IMR-90 (cell line): ENCODE results near the gene CARMIL1. TPM values are rescaled to one million over a fixed set of nuclear protein-coding genes. Genes with fewer than 3 reads are reported as not detected.

Experiments used
- ATAC-seq: fragments of 200-7000 bp; cut with Tn5 transposase; 2 replicates; pipeline ENCODE4 v1.9.1; 2020; ENCODE audit warnings: low read depth, mild to moderate bottlenecking, moderate library complexity
- BruUV-seq: library from RNA; stranded (reverse); fragments of 400-500 nt; replicated peaks from 2 replicates; lab custom pipeline; 2021; lab: Mats Ljungman, UMichigan
- CTCF ChIA-PET: fragments of 300-600 bp; formaldehyde crosslinking; extraction: SDS; loops from one replicate; lab custom pipeline; 2021; ENCODE audit warnings: antibody characterized with exemption; lab: Yijun Ruan, JAX
- POLR2A ChIA-PET: fragments of 300-600 bp; sonication (Branson Sonifier 250); formaldehyde crosslinking; loops from one replicate; lab custom pipeline; 2022; ENCODE audit warnings: antibody characterized with exemption; ENCODE audit not compliant: unreplicated experiment; lab: Charles Lee
- DNase-seq: peaks from one replicate; pipeline ENCODE4 v3.0.0; 2013
- H2AFZ ChIP-seq: replicated peaks from 2 replicates; pipeline ENCODE3; 2013; ENCODE audit warnings: low read length, mild to moderate bottlenecking; ENCODE audit not compliant: poor library complexity
- H2AK5ac ChIP-seq: 2 replicates; pipeline ENCODE4 v1.6.1; 2013; ENCODE audit warnings: low read depth, low read length, inconsistent platforms
- H2AK9ac ChIP-seq: replicated peaks from 2 replicates; pipeline ENCODE3; 2013; ENCODE audit warnings: mild to moderate bottlenecking, low read depth, low read length, moderate library complexity; ENCODE audit not compliant: poor library complexity
- H2BK120ac ChIP-seq: 2 replicates; pipeline ENCODE4 v1.6.1; 2013; ENCODE audit warnings: low read depth, low read length, inconsistent platforms
- H2BK15ac ChIP-seq: 3 replicates; pipeline ENCODE4 v1.6.1; 2013; ENCODE audit warnings: low read depth, low read length, inconsistent platforms
- H2BK20ac ChIP-seq: 2 replicates; pipeline ENCODE4 v1.6.1; 2013; ENCODE audit warnings: low read depth, mild to moderate bottlenecking, inconsistent platforms, low read length, moderate library complexity
- H2BK5ac ChIP-seq: 2 replicates; pipeline ENCODE4 v1.6.1; 2013; ENCODE audit warnings: mild to moderate bottlenecking, low read depth, low read length, inconsistent platforms; ENCODE audit not compliant: poor library complexity, severe bottlenecking
- H3K14ac ChIP-seq: replicated peaks from 2 replicates; pipeline ENCODE4 v1.6.1; 2013; ENCODE audit warnings: low read depth, low read length, inconsistent platforms
- H3K18ac ChIP-seq: 2 replicates; pipeline ENCODE4 v1.6.1; 2013; ENCODE audit warnings: low read depth, low read length, control low read depth
- H3K23ac ChIP-seq: 2 replicates; pipeline ENCODE4 v1.6.1; 2013; ENCODE audit warnings: low read depth, low read length, inconsistent platforms
- H3K27ac ChIP-seq: 2 replicates; pipeline ENCODE4 v1.5.1; 2013; ENCODE audit warnings: mild to moderate bottlenecking, control low read depth, low read length; ENCODE audit not compliant: insufficient read depth
- H3K27me3 ChIP-seq: 2 replicates; pipeline ENCODE4 v1.6.1; 2013; ENCODE audit warnings: low read length; ENCODE audit not compliant: control insufficient read depth, insufficient read depth
- H3K36me3 ChIP-seq: 2 replicates; pipeline ENCODE4 v1.6.1; 2013; ENCODE audit warnings: low read length, mixed read lengths; ENCODE audit not compliant: control insufficient read depth, insufficient read depth
- H3K4ac ChIP-seq: 2 replicates; pipeline ENCODE4 v1.6.1; 2013; ENCODE audit warnings: low read depth, low read length, inconsistent platforms
- H3K4me1 ChIP-seq: 2 replicates; pipeline ENCODE4 v1.6.1; 2013; ENCODE audit warnings: low read length, mixed read lengths; ENCODE audit not compliant: control insufficient read depth, insufficient read depth
- H3K4me2 ChIP-seq: 2 replicates; pipeline ENCODE4 v1.6.1; 2013; ENCODE audit warnings: low read depth, mild to moderate bottlenecking, control low read depth, low read length, moderate library complexity
- H3K4me3 ChIP-seq: 2 replicates; pipeline ENCODE4 v1.5.1; 2013; ENCODE audit warnings: low read depth, mild to moderate bottlenecking, control low read depth, low read length, moderate library complexity; ENCODE audit not compliant: insufficient read depth
- H3K56ac ChIP-seq: 2 replicates; pipeline ENCODE4 v1.6.1; 2013; ENCODE audit warnings: low read length, inconsistent platforms; ENCODE audit not compliant: insufficient read depth; ENCODE audit errors: extremely low read depth
- H3K79me1 ChIP-seq, 2 experiments: 2 replicates each; pipeline ENCODE4 v1.6.1; 2013; ENCODE audit warnings: low read length in 2 of 2, inconsistent platforms in 1 of 2, low read depth in 1 of 2
- H3K9ac ChIP-seq: 2 replicates; pipeline ENCODE4 v1.6.1; 2013; ENCODE audit warnings: low read depth, low read length, control low read depth
- H3K9me1 ChIP-seq: 2 replicates; pipeline ENCODE4 v1.6.1; 2013; ENCODE audit warnings: low read length, inconsistent platforms; ENCODE audit not compliant: insufficient read depth
- H3K9me3 ChIP-seq: 2 replicates; pipeline ENCODE4 v1.6.1; 2013; ENCODE audit warnings: low read length; ENCODE audit not compliant: control insufficient read depth, insufficient read depth
- H4K20me1 ChIP-seq: 2 replicates; pipeline ENCODE4 v1.6.1; 2013; ENCODE audit warnings: low read length, inconsistent platforms; ENCODE audit not compliant: insufficient read depth
- H4K5ac ChIP-seq: 2 replicates; pipeline ENCODE4 v1.6.1; 2013; ENCODE audit warnings: mild to moderate bottlenecking, low read depth, low read length, control low read depth
- H4K8ac ChIP-seq, 2 experiments: 2 replicates each; pipeline ENCODE4 v1.6.1; 2013; ENCODE audit warnings: low read depth in 2 of 2, low read length in 2 of 2, control low read depth in 1 of 2, inconsistent platforms in 1 of 2
- H4K91ac ChIP-seq: 2 replicates; pipeline ENCODE4 v1.6.1; 2013; ENCODE audit warnings: low read depth, low read length, inconsistent platforms; ENCODE audit not compliant: insufficient read depth
- BHLHE40 ChIP-seq: fragments of 150-350 bp; IDR thresholded peaks from 2 replicates; pipeline ENCODE4 v1.6.1; 2016; ENCODE audit warnings: mild to moderate bottlenecking, low read depth, low read length
- CEBPB ChIP-seq: IDR thresholded peaks from 2 replicates; pipeline ENCODE4 v1.6.1; 2012; ENCODE audit warnings: low read depth, low read length, improper control_type of control experiment
- NFE2L2 ChIP-seq: fragments of 150-350 bp; IDR thresholded peaks from 2 replicates; pipeline ENCODE4 v1.6.1; 2016; ENCODE audit warnings: low read depth, mild to moderate bottlenecking, low read length
- POLR2A ChIP-seq: IDR thresholded peaks from 2 replicates; pipeline ENCODE4 v1.6.1; 2012; ENCODE audit warnings: mild to moderate bottlenecking, low read depth, low read length
- RAD21 ChIP-seq: IDR thresholded peaks from 2 replicates; pipeline ENCODE4 v1.6.1; 2012; ENCODE audit warnings: low read length, improper control_type of control experiment
- RCOR1 ChIP-seq: IDR thresholded peaks from 2 replicates; pipeline ENCODE4 v1.6.1; 2012; ENCODE audit warnings: mild to moderate bottlenecking, low read length, improper control_type of control experiment; ENCODE audit not compliant: insufficient replicate concordance
- dilution Hi-C: fragments of 300-500 bp; cut with HindIII; formaldehyde crosslinking; loops from one replicate; pipeline ENCODE4 v1.14.3; 2018; ENCODE audit warnings: low sequenced_read_pairs; ENCODE audit not compliant: unreplicated experiment
- in situ Hi-C: fragments of 300-500 bp; cut with MboI; formaldehyde crosslinking; loops from 3 replicates; pipeline ENCODE4 v1.14.3; 2019; ENCODE audit warnings: low sequenced_read_pairs, inconsistent platforms, mixed read lengths
- intact Hi-C: fragments of 100-400 bp; cut with micrococcal nuclease; formaldehyde crosslinking; loops from 2 replicates; pipeline ENCODE4 v1.10.0; 2022
- polyA plus RNA-seq, 3 experiments: library from polyadenylated mRNA; depleted of rRNA; stranded (reverse); fragments of >200 nt; gene quantifications; 2 replicates each; pipeline ENCODE4 v1.2.3, GENCODE V29; 2012; ENCODE audit warnings: low replicate concordance in 1 of 3
- total RNA-seq: library from RNA; depleted of rRNA; stranded (reverse); fragments of >200 nt; gene quantifications from 2 replicates; pipeline ENCODE4 v1.2.3, GENCODE V29; 2012

The CARMIL1 gene
- total and polyA plus RNA-seq, 2 of the 4 experiments (the other 2 are of a cell fraction) = 1.3 to 2.9 TPM

GRCh38 chr6:25450469-25451198 is 171.5 kb downstream of the CARMIL1 start:
- Histone ChIP-seq H2AK5ac (no peak overlapping the region), H3K27me3 (no peaks in the 10 kb centered on the region), H4K20me1 (no peaks in the 10 kb centered on the region), H3K79me1 (no peaks in the 10 kb centered on the region), H3K23ac (no peak overlapping the region), H2BK120ac (no peak overlapping the region), H3K4ac (no peak overlapping the region), H4K5ac (no peak overlapping the region), H3K14ac (no peak overlapping the region), H2AFZ (no peak overlapping the region), H2BK5ac (no peak overlapping the region), H3K18ac (no peak overlapping the region), H3K36me3 (no peaks in the 10 kb centered on the region), H2AK9ac (no peak overlapping the region), H3K4me1 (no peaks in the 10 kb centered on the region), H4K91ac (no peak overlapping the region), H3K9me3 (no peaks in the 10 kb centered on the region), H3K9ac (no peak overlapping the region), H2BK20ac (no peak overlapping the region), H3K56ac (no peak overlapping the region), H2BK15ac (no peak overlapping the region), H3K4me2 (no peak overlapping the region), H4K8ac (no peak overlapping the region), H3K27ac (no peak overlapping the region), H3K9me1 (no peaks in the 10 kb centered on the region), H3K4me3 (no peak overlapping the region)
- in situ Hi-C loops = no loop called here
- TF ChIP-seq POLR2A = no peak
- no peak for TF ChIP-seq RAD21
- TF ChIP-seq BHLHE40 = no peak
- TF ChIP-seq CEBPB = no peak
- no peak for TF ChIP-seq RCOR1
- TF ChIP-seq NFE2L2 = no peak
- BruUV-seq = no TSS peak
- no peak for ATAC-seq
- intact Hi-C loops = no loop called here
- dilution Hi-C loops = no loop called here
- no peak for DNase-seq
- POLR2A ChIA-PET = no interaction called here
- CTCF ChIA-PET = no interaction called here
